GM18861 (cell line): Measurements from ENCODE around the gene CLDN1.
"Not testable (repeated sequence)": the region's sequence is repeated elsewhere in the genome, so short reads cannot be mapped to it uniquely, and the experiment has no call there.

Experiments
- ATAC-seq: cut with Tn5 transposase; IDR thresholded peaks from one replicate; pipeline ENCODE4 v1.9.1; 2021; ENCODE audit not compliant: unreplicated experiment

CLDN1 gene

GRCh38 chr3:190294030-190294429 lies 28.2 kb downstream of the CLDN1 start:
- no peak for ATAC-seq

GRCh38 chr3:190293621-190294020 lies 28.6 kb downstream of the CLDN1 start:
- no peak for ATAC-seq

- no peak for ATAC-seq
Measured at GRCh38 chr3:190291994-190292584, 30.2 kb downstream of the CLDN1 start.

GRCh38 chr3:190289989-190290388 lies 32.3 kb downstream of the CLDN1 start:
- no peak for ATAC-seq

GRCh38 chr3:190288836-190289235 lies 33.4 kb downstream of the CLDN1 start:
- ATAC-seq: no peak

- ATAC-seq: no peak
Measured at GRCh38 chr3:190286014-190286413, 36.2 kb downstream of the CLDN1 start.

GRCh38 chr3:190281308-190282051 lies 40.8 kb downstream of the CLDN1 start:
- ATAC-seq: no peak

- no peak for ATAC-seq
Measured at GRCh38 chr3:190279690-190280089, 42.6 kb downstream of the CLDN1 start.

GRCh38 chr3:190272747-190273146 lies 49.5 kb downstream of the CLDN1 start:
- ATAC-seq: no peak

- ATAC-seq: no peak
Measured at GRCh38 chr3:190269101-190269500, 53.1 kb downstream of the CLDN1 start.

GRCh38 chr3:190267464-190267863 lies 54.8 kb downstream of the CLDN1 start:
- not testable (repeated sequence) for ATAC-seq

- no peak for ATAC-seq
Measured at GRCh38 chr3:190266913-190267290, 55.3 kb downstream of the CLDN1 start.

GRCh38 chr3:190266265-190266912 lies 55.9 kb downstream of the CLDN1 start:
- no peak for ATAC-seq

GRCh38 chr3:190265796-190266195 lies 56.5 kb downstream of the CLDN1 start:
- no peak for ATAC-seq

GRCh38 chr3:190265126-190265525 lies 57.1 kb downstream of the CLDN1 start:
- no peak for ATAC-seq

- no peak for ATAC-seq
Measured at GRCh38 chr3:190261740-190262139, 60.5 kb downstream of the CLDN1 start.

GRCh38 chr3:190261015-190261414 lies 61.2 kb downstream of the CLDN1 start:
- ATAC-seq: no peak

- no peak for ATAC-seq
Measured at GRCh38 chr3:190260301-190260700, 61.9 kb downstream of the CLDN1 start.

- no peak for ATAC-seq
Measured at GRCh38 chr3:190258634-190259033, 63.6 kb downstream of the CLDN1 start.
